MM.1S (cell line): ENCODE results near the gene CERS5.

ENCODE experiments used
- EZH2 ChIP-seq: fragments of 300-600 bp; sonication (generic); optimal IDR thresholded peaks from 2 replicates; pipeline ENCODE3; 2017; ENCODE audit warnings: low read depth, mild to moderate bottlenecking, antibody characterized with exemption, low read length, mixed read lengths
- TF ChIP-seq, protein P1 (sequence below): fragments of 300-600 bp; sonication (generic); IDR thresholded peaks from 2 replicates; pipeline ENCODE4 v1.5.1; 2016; ENCODE audit warnings: antibody characterized with exemption, low read length, mixed read lengths

DNA sequence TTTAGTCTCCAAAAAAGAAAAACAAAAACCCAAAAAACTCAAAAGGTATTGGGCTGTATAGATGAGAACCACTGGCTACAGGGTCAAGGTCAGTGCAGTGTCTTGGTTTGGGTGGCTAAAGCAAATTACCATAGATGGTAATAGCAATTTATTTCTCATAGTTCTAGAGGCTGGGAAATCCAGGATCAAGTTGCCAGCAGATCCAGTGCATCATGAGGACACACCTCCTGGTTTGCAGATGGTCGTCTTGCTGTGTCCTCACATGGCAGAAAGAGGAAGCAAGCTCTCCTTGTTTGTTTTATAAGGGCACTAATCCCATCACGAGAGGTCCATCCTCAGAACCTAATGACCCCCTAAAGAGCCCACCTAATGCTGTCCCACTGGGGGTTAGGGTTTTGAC is 44.0 kb downstream of the CERS5 start:
- TF ChIP-seq, protein P1, sequence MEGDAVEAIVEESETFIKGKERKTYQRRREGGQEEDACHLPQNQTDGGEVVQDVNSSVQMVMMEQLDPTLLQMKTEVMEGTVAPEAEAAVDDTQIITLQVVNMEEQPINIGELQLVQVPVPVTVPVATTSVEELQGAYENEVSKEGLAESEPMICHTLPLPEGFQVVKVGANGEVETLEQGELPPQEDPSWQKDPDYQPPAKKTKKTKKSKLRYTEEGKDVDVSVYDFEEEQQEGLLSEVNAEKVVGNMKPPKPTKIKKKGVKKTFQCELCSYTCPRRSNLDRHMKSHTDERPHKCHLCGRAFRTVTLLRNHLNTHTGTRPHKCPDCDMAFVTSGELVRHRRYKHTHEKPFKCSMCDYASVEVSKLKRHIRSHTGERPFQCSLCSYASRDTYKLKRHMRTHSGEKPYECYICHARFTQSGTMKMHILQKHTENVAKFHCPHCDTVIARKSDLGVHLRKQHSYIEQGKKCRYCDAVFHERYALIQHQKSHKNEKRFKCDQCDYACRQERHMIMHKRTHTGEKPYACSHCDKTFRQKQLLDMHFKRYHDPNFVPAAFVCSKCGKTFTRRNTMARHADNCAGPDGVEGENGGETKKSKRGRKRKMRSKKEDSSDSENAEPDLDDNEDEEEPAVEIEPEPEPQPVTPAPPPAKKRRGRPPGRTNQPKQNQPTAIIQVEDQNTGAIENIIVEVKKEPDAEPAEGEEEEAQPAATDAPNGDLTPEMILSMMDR = no peak
- TF ChIP-seq EZH2 = no peak
